K562 (cell line): Measurements from ENCODE around the gene STT3A. TPM values are rescaled to one million over a fixed set of nuclear protein-coding genes. Genes with fewer than 3 reads are reported as not detected.

ENCODE experiments used
- BRD9 ChIP-seq: fragments of 450-650 bp; IDR thresholded peaks from 2 replicates; pipeline ENCODE4 v1.6.1; 2018; ENCODE audit warnings: low read depth; ENCODE audit not compliant: partially characterized antibody
- CBX3 ChIP-seq, 2 experiments: IDR thresholded peaks; 1 replicate in 1 of 2; 2 replicates in 1 of 2; pipeline ENCODE4 v1.6.1; 2012; ENCODE audit warnings: inconsistent platforms in 2 of 2, low read length in 2 of 2, borderline replicate concordance in 1 of 2, control low read depth in 1 of 2
- CREM ChIP-seq: IDR thresholded peaks from 2 replicates; pipeline ENCODE4 v1.6.1; 2014; ENCODE audit warnings: antibody characterized with exemption, low read depth
- CSDE1 ChIP-seq, 2 experiments: fragments of 450-650 bp; IDR thresholded peaks; 2 replicates each; pipeline ENCODE4 v1.6.1; 2016; ENCODE audit warnings: mild to moderate bottlenecking in 1 of 2
- ELF4 ChIP-seq: fragments of 450-650 bp; formaldehyde crosslinking; IDR thresholded peaks from 2 replicates; pipeline ENCODE4 v1.4.0; 2022; ENCODE audit warnings: missing genetic modification characterization
- HDAC2 ChIP-seq: fragments of 450-650 bp; IDR thresholded peaks from 2 replicates; pipeline ENCODE4 v1.6.1; 2016; ENCODE audit warnings: mild to moderate bottlenecking
- JUND ChIP-seq, 2 experiments: IDR thresholded peaks; 2 replicates in 1 of 2; 3 replicates in 1 of 2; pipeline ENCODE4 v1.6.1; 2011; ENCODE audit warnings: borderline replicate concordance in 2 of 2, low read depth in 2 of 2, low read length in 2 of 2, improper control_type of control experiment in 1 of 2, missing biosample characterization in 1 of 2, missing genetic modification characterization in 1 of 2, missing genetic modification reagents in 1 of 2
- KLF13 ChIP-seq: fragments of 450-650 bp; IDR thresholded peaks from 2 replicates; pipeline ENCODE4 v1.6.1; 2016; ENCODE audit warnings: missing genetic modification characterization, low read depth, mild to moderate bottlenecking, missing compliant biosample characterization, moderate library complexity, borderline replicate concordance
- L3MBTL2 ChIP-seq: fragments of 450-650 bp; IDR thresholded peaks from 2 replicates; pipeline ENCODE4 v1.6.1; 2016; ENCODE audit warnings: mild to moderate bottlenecking, moderate library complexity
- MCM2 ChIP-seq: fragments of 450-650 bp; IDR thresholded peaks from 2 replicates; pipeline ENCODE4 v1.6.1; 2017; ENCODE audit warnings: low read depth, mild to moderate bottlenecking
- NCOA1 ChIP-seq: fragments of 450-650 bp; IDR thresholded peaks from 2 replicates; pipeline ENCODE4 v1.6.1; 2016; ENCODE audit warnings: low read depth
- NR2C2 ChIP-seq, 2 experiments: fragments of 200-800 bp in 1 of 2; sonication (Bioruptor generic) in 1 of 2; sonication (generic) in 1 of 2; formaldehyde crosslinking in 1 of 2; IDR thresholded peaks; 2 replicates each; pipeline versions ENCODE4 v1.6.1 to v1.8.0; 2016 to 2022; ENCODE audit warnings: mild to moderate bottlenecking in 1 of 2, missing compliant biosample characterization in 1 of 2, missing genetic modification characterization in 1 of 2, missing genetic modification reagents in 1 of 2
- NUFIP1 ChIP-seq: fragments of 450-650 bp; IDR thresholded peaks from 2 replicates; pipeline ENCODE4 v1.6.1; 2018; ENCODE audit not compliant: partially characterized antibody
- RAD21 ChIP-seq, 2 experiments: fragments of 250-450 bp in 1 of 2; fragments of 450-650 bp in 1 of 2; sonication (Bioruptor Pico) in 1 of 2; formaldehyde crosslinking in 1 of 2; IDR thresholded peaks in 1 of 2; conservative IDR thresholded peaks in 1 of 2; 2 replicates each; pipeline versions ENCODE4 v1.4.0 to v1.8.0; 2020 to 2022; ENCODE audit warnings: mild to moderate bottlenecking in 2 of 2, moderate library complexity in 1 of 2
- RBM25 ChIP-seq: fragments of 200-400 bp; formaldehyde crosslinking; IDR thresholded peaks from 2 replicates; pipeline ENCODE4 v1.6.1; 2018; ENCODE audit warnings: low read length, low read depth, moderate library complexity; ENCODE audit not compliant: severe bottlenecking
- RFX7 ChIP-seq: fragments of 250-450 bp; sonication (Bioruptor Pico); IDR thresholded peaks from 2 replicates; pipeline ENCODE4 v1.5.1; 2021; ENCODE audit warnings: mild to moderate bottlenecking
- SREBF2 ChIP-seq: sonication (generic); formaldehyde crosslinking; IDR thresholded peaks from 2 replicates; pipeline ENCODE4 v1.4.0; 2020; ENCODE audit warnings: mild to moderate bottlenecking, missing genetic modification reagents
- YBX1 ChIP-seq: fragments of 450-650 bp; IDR thresholded peaks from 2 replicates; pipeline ENCODE4 v1.7.1; 2016; ENCODE audit warnings: mild to moderate bottlenecking
- ZNF140 ChIP-seq: fragments of 250-450 bp; sonication (Bioruptor Pico); IDR thresholded peaks from 2 replicates; pipeline ENCODE4 v1.8.0; 2021; ENCODE audit warnings: moderate library complexity, mild to moderate bottlenecking, inconsistent platforms
- ZNF282 ChIP-seq: sonication (generic); formaldehyde crosslinking; IDR thresholded peaks from 2 replicates; pipeline ENCODE4 v1.8.1; 2023; ENCODE audit warnings: missing genetic modification reagents
- ZNF766 ChIP-seq: fragments of 200-800 bp; sonication (Bioruptor generic); conservative IDR thresholded peaks from 2 replicates; pipeline ENCODE4 v1.6.1; 2016; ENCODE audit warnings: missing genetic modification characterization, missing compliant biosample characterization
- polyA plus RNA-seq, 8 experiments: library from polyadenylated mRNA; depleted of rRNA in 4 of 8; stranded (reverse) in 5 of 8; unstranded in 3 of 8; fragments of >200 nt; fragmentation: Nextera tagmentation in 2 of 8; fragmentation: Illumina TruSeq in 1 of 8; extraction: Ambion mirVana in 2 of 8; extraction: Trizol in 1 of 8; gene quantifications; 2 replicates each; pipeline versions ENCODE4 v1.2.1 to v1.2.3, GENCODE V29; 2011 to 2014; ENCODE audit warnings: inconsistent platforms in 1 of 8, missing spikeins in 1 of 8
- total RNA-seq, 7 experiments: library from RNA; depleted of rRNA in 6 of 7; stranded (reverse); fragments of >200 nt in 6 of 7; fragmentation: Illumina TruSeq in 2 of 7; extraction: Trizol in 2 of 7; gene quantifications; 2 replicates each; pipeline versions ENCODE4 v1.2.1 to v1.2.3, GENCODE V29; 2011 to 2021; ENCODE audit warnings: low replicate concordance in 1 of 7
- TF ChIP-seq, protein P1 (sequence below), 2 experiments: fragments of 250-450 bp in 1 of 2; fragments of 450-650 bp in 1 of 2; sonication (Bioruptor Pico) in 1 of 2; IDR thresholded peaks; 2 replicates each; pipeline versions ENCODE4 v1.6.1 to v1.8.0; 2016 to 2021; ENCODE audit warnings: mild to moderate bottlenecking in 2 of 2, moderate library complexity in 2 of 2, missing compliant biosample characterization in 1 of 2, missing genetic modification characterization in 1 of 2
- TF ChIP-seq, protein P2 (sequence below): fragments of 200-800 bp; sonication (Bioruptor generic); IDR thresholded peaks from 2 replicates; pipeline ENCODE4 v1.6.1; 2017; ENCODE audit warnings: missing genetic modification characterization, missing compliant biosample characterization
- TF ChIP-seq, protein P3 (sequence below), 3 experiments: IDR thresholded peaks in 2 of 3; conservative IDR thresholded peaks in 1 of 3; 2 replicates each; pipeline ENCODE4 v1.5.1; 2011 to 2012; ENCODE audit warnings: low read length in 3 of 3, mild to moderate bottlenecking in 3 of 3, control low read depth in 2 of 3, improper control_type of control experiment in 1 of 3, inconsistent platforms in 1 of 3, low read depth in 1 of 3, mixed read lengths in 1 of 3, moderate library complexity in 1 of 3; ENCODE audit not compliant: insufficient read depth in 2 of 3
- TF ChIP-seq, protein P4 (sequence below): fragments of 250-450 bp; sonication (Bioruptor Pico); IDR thresholded peaks from 2 replicates; pipeline ENCODE4 v1.8.0; 2021; ENCODE audit warnings: moderate library complexity, mild to moderate bottlenecking, inconsistent platforms

Gene STT3A
- total and polyA plus RNA-seq, 9 of the 15 experiments (the other 6 are each of a cell fraction or from before 2014, with no cell fraction given): 70.7 to 330 (median 192) TPM

DNA sequence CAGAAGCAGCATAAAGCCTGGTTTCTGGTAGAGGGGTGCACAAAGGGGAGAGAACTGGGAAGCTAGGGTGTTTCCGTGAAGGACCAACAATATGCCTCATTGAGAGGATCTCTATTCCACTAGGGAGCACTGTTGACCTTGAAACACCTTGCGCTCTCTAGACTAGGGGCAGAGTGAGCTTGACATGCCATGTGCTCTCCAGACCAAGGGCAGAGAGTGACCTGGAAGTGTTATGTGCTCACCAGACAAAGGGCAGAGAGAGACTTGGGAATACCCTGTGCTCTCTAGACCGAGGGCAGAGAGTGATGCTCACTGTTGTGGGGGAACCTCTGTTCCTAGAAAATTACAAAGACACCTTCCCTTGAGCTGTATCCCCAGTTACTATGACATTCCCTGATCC lies 38.6 kb upstream of the STT3A start (continued):
- TF ChIP-seq JUND (IDR thresholded peaks at IDR 0.05; ENCODE audit: borderline replicate concordance, low read depth, low read length) (0 out of 2 replicates have a peak, but pooled peaks have one; percentile 24), JUND (tag; IDR thresholded peaks at IDR 0.05; ENCODE audit: borderline replicate concordance, low read depth, low read length) (peak; percentile 65; the same call in 1 of the 3 replicates), L3MBTL2 (peak; percentile 83), RFX7 (CRISPR knock-in tag) (no peak), RBM25 (no peak), CBX3 (IDR thresholded peaks at IDR 0.05; ENCODE audit: borderline replicate concordance in 1 of 2, low read length in 2 of 2) (peak in 1 of 2 experiments; percentile 61; a peak in 1 of 3 replicates), NUFIP1 (no peak), ZNF282 (CRISPR knock-in tag) (no peak), RAD21 (CRISPR knock-in tag; conservative IDR thresholded peaks at IDR 0.05 in 1 of 2, IDR thresholded peaks at IDR 0.05 in 1 of 2) (peak; percentile 58 to 76), CSDE1 (IDR thresholded peaks at IDR 0.05) (no peak), SREBF2 (CRISPR knock-in tag) (no peak), BRD9 (peak; percentile 41), ZNF140 (no peak), KLF13 (peak; percentile 57; the same call in 1 of the 2 replicates), ELF4 (CRISPR knock-in tag) (0 out of 2 replicates have a peak, but pooled peaks have one; percentile 14), CREM (no peak), HDAC2 (no peak), YBX1 (no peak), NCOA1 (no peak), MCM2 (no peak), ZNF766 (CRISPR knock-in tag) (peak; percentile 56; the same call in 1 of the 2 replicates), NR2C2 (CRISPR knock-in tag; IDR thresholded peaks at IDR 0.05) (peak; percentile 72; the same call in 1 of the 2 replicates), NR2C2 (tag; IDR thresholded peaks at IDR 0.05) (peak; percentile 86)
- TF ChIP-seq, protein P1, sequence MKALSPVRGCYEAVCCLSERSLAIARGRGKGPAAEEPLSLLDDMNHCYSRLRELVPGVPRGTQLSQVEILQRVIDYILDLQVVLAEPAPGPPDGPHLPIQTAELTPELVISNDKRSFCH (CRISPR knock-in tag; IDR thresholded peaks at IDR 0.05): no peak
- TF ChIP-seq, protein P1 (tag; IDR thresholded peaks at IDR 0.05): peak; percentile 60; the same call in 1 of the 2 replicates
- TF ChIP-seq, protein P2, sequence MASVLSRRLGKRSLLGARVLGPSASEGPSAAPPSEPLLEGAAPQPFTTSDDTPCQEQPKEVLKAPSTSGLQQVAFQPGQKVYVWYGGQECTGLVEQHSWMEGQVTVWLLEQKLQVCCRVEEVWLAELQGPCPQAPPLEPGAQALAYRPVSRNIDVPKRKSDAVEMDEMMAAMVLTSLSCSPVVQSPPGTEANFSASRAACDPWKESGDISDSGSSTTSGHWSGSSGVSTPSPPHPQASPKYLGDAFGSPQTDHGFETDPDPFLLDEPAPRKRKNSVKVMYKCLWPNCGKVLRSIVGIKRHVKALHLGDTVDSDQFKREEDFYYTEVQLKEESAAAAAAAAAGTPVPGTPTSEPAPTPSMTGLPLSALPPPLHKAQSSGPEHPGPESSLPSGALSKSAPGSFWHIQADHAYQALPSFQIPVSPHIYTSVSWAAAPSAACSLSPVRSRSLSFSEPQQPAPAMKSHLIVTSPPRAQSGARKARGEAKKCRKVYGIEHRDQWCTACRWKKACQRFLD (CRISPR knock-in tag): no peak
- TF ChIP-seq, protein P3, sequence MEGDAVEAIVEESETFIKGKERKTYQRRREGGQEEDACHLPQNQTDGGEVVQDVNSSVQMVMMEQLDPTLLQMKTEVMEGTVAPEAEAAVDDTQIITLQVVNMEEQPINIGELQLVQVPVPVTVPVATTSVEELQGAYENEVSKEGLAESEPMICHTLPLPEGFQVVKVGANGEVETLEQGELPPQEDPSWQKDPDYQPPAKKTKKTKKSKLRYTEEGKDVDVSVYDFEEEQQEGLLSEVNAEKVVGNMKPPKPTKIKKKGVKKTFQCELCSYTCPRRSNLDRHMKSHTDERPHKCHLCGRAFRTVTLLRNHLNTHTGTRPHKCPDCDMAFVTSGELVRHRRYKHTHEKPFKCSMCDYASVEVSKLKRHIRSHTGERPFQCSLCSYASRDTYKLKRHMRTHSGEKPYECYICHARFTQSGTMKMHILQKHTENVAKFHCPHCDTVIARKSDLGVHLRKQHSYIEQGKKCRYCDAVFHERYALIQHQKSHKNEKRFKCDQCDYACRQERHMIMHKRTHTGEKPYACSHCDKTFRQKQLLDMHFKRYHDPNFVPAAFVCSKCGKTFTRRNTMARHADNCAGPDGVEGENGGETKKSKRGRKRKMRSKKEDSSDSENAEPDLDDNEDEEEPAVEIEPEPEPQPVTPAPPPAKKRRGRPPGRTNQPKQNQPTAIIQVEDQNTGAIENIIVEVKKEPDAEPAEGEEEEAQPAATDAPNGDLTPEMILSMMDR (IDR thresholded peaks at IDR 0.05 in 2 of 3, conservative IDR thresholded peaks at IDR 0.05 in 1 of 3; ENCODE audit: insufficient read depth in 2 of 3, low read depth in 1 of 3, low read length in 3 of 3): peak; percentile 50 to 71 (median 62)
- TF ChIP-seq, protein P4, sequence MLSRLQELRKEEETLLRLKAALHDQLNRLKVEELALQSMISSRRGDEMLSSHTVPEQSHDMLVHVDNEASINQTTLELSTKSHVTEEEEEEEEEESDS: no peak
